Measurements from ENCODE around the gene AFAP1L1.
"Not testable (repeated sequence)": the region's sequence is repeated elsewhere in the genome, so short reads cannot be mapped to it uniquely, and the experiment has no call there.

Gene AFAP1L1

GRCh38 chr5:149260761-149261160, 10.9 kb upstream of the AFAP1L1 start:
- FAIRE-seq (no peak), DNase-seq (ENCODE audit: insufficient read length, low spot score) (no peak)

GRCh38 chr5:149261246-149261645, 10.4 kb upstream of the AFAP1L1 start:
- no peak for FAIRE-seq
- DNase-seq (ENCODE audit: insufficient read length, low spot score), result no peak

- no peak for FAIRE-seq
- DNase-seq (ENCODE audit: insufficient read length, low spot score), result no peak
Observed at GRCh38 chr5:149262315-149262714, 9.3 kb upstream of the AFAP1L1 start.

- FAIRE-seq (no peak), DNase-seq (ENCODE audit: insufficient read length, low spot score) (no peak)
Observed at GRCh38 chr5:149264439-149265067, 7.1 kb upstream of the AFAP1L1 start.

- no peak for FAIRE-seq
Observed at GRCh38 chr5:149265068-149265465, 6.6 kb upstream of the AFAP1L1 start.

GRCh38 chr5:149265597-149265996, 6.1 kb upstream of the AFAP1L1 start:
- DNase-seq (ENCODE audit: insufficient read length, low spot score), result peak; percentile 25

More at GRCh38 chr5:149265068-149265465, 6.6 kb upstream of the AFAP1L1 start:
- DNase-seq (ENCODE audit: insufficient read length, low spot score), result no peak

GRCh38 chr5:149267241-149267973, 4.3 kb upstream of the AFAP1L1 start:
- no peak for DNase-seq (ENCODE audit: insufficient read length, low spot score)
- no peak for FAIRE-seq

More at GRCh38 chr5:149265597-149265996, 6.1 kb upstream of the AFAP1L1 start:
- no peak for FAIRE-seq

GRCh38 chr5:149268928-149269557, 2.6 kb upstream of the AFAP1L1 start:
- DNase-seq (ENCODE audit: insufficient read length, low spot score), result peak; percentile 78
- no peak for FAIRE-seq

GRCh38 chr5:149271195-149271715, 404 bp upstream of the AFAP1L1 start:
- FAIRE-seq, result no peak
- peak; percentile 11 for DNase-seq (ENCODE audit: insufficient read length, low spot score)

GRCh38 chr5:149272781-149273180, 1.1 kb downstream of the AFAP1L1 start:
- FAIRE-seq; DNase-seq (ENCODE audit: insufficient read length, low spot score): not testable (repeated sequence)

- no peak for DNase-seq (ENCODE audit: insufficient read length, low spot score)
- FAIRE-seq, result no peak
Observed at GRCh38 chr5:149273237-149273636, 1.6 kb downstream of the AFAP1L1 start.

GRCh38 chr5:149273950-149274349, 2.3 kb downstream of the AFAP1L1 start:
- FAIRE-seq (no peak), DNase-seq (ENCODE audit: insufficient read length, low spot score) (no peak)

GRCh38 chr5:149274939-149275338, 3.3 kb downstream of the AFAP1L1 start:
- FAIRE-seq (no peak), DNase-seq (ENCODE audit: insufficient read length, low spot score) (no peak)

- DNase-seq (ENCODE audit: insufficient read length, low spot score) (no peak), FAIRE-seq (no peak)
Observed at GRCh38 chr5:149277801-149278200, 6.1 kb downstream of the AFAP1L1 start.

- no peak for FAIRE-seq
Observed at GRCh38 chr5:149278451-149279210, 7.0 kb downstream of the AFAP1L1 start.

GRCh38 chr5:149279661-149280060, 8.0 kb downstream of the AFAP1L1 start:
- no peak for DNase-seq (ENCODE audit: insufficient read length, low spot score)
- FAIRE-seq, result no peak

More at GRCh38 chr5:149278451-149279210, 7.0 kb downstream of the AFAP1L1 start:
- DNase-seq (ENCODE audit: insufficient read length, low spot score), result no peak

GRCh38 chr5:149280124-149280523, 8.5 kb downstream of the AFAP1L1 start:
- FAIRE-seq, result no peak
- DNase-seq (ENCODE audit: insufficient read length, low spot score), result no peak

- DNase-seq (ENCODE audit: insufficient read length, low spot score) (no peak), FAIRE-seq (no peak)
Observed at GRCh38 chr5:149280802-149281201, 9.1 kb downstream of the AFAP1L1 start.

- no peak for DNase-seq (ENCODE audit: insufficient read length, low spot score)
- FAIRE-seq, result no peak
Observed at GRCh38 chr5:149282027-149282965, 10.6 kb downstream of the AFAP1L1 start.

GRCh38 chr5:149282966-149283332, 11.3 kb downstream of the AFAP1L1 start:
- no peak for FAIRE-seq
- DNase-seq (ENCODE audit: insufficient read length, low spot score), result no peak

Data from HTR-8/SVneo (cell line).